ENCODE results near the gene ULK3.
A peak's percentile ranks its signal among the peaks of the same experiment; 100 is the strongest.

The ULK3 gene

DNA sequence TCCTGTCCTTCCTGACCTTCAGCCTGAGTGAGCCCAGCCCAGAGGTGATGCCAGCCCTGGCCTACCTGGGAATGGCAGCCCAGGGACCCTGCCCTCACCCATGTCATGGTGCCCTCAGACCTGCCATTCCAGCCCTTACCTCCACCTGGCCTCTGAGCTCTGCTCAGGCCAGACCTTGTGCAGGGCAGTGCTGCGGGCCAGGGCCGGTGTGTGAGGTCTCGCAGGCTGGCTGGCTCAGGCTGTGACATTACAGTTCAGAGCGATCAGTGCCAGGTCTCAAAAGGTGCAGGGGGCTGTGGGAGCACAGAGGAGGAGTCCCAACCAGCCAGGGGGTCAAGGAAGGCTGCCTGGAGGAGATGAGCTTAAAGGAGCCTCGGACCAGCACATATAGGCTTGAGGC, 22.9 kb downstream of the ULK3 start:
- no peak for DNase-seq

DNA sequence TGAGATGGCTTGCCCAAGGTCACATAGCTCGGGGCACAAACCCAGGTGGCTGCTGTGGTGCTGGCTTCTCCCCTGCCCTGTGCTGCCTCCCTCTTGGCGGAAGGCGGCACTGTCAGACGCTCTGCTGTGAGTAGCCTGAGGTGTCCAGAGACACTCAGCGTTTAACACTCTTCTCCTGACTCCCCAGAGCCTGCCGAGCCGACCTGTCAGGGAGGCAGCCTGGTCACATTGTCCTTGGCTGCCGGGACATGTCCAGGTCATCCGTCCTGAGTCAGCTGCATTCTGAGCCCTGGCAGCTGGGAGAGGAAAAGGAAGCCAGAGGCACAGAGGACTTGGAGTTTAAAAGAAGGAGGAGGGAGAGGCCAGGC, 25.6 kb downstream of the ULK3 start:
- DNase-seq = no peak

- DNase-seq = no peak
Measured at GRCh38 chr15:74816624-74817369, 26.2 kb downstream of the ULK3 start.

DNA sequence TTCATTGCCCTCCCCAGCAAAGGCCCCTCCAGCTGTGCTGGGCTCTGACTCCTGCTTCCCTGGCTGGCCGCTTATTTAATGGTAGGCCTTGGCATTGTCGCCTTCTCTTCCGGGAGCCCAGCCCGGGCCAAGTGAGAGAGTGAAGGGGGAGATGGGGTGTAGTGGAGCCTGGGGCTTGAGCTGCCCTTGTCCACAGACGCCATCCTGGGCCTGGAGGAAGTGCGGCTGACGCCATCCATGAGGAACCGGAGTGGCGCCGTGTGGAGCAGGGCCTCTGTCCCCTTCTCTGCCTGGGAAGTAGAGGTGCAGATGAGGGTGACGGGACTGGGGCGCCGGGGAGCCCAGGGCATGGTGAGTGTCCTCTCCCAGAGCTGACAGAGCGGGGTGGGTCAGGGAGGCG, 27.0 kb downstream of the ULK3 start:
- no peak for DNase-seq

GRCh38 chr15:74815121-74815934, 27.6 kb downstream of the ULK3 start:
- DNase-seq = no peak

- DNase-seq = no peak
Measured at GRCh38 chr15:74812533-74812932, 30.4 kb downstream of the ULK3 start, which contains the start of gene LMAN1L. LMAN1L (plus strand) TSS chr15:74812835; CDS start chr15:74812855, 20 bp downstream.

DNA sequence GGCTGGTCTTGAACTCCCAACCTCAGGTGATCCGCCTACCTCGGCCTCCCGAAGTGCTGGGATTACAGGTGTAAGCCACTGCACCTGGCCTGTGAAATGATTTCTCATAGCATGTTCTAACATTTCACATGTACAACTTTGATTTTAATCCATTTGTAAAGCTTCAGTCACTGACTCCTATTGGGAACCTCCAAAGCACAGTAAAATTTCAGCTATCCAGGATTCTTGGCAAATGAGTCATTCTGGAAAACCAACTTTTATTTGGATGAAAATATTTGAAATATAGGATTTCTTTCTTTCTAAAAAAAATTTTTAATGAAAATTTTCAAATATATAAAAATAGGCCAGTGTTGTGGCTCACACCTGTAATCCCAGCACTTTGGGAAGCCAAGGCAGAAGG, 33.0 kb downstream of the ULK3 start:
- DNase-seq = no peak

DNA sequence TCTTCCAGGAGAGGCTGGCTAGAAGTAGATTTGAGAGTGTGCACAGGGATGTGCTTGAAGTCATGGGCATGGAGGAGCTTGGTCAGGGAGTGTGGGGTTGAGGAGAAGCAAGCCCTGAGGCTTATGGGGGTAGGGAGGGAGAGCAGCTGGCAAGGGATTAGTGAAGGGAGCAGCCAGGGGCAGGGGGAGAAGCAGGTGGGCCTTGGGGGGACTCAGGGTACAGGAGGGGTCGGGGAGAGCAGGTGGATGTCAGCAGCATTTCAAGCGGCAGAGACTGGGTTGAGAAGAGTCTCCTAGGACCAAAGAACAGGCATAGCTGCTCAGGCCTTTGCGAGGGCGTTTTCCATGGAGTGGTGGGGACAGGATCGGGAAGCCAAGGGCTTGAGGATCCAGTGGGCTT, 33.7 kb downstream of the ULK3 start:
- DNase-seq = no peak

DNA sequence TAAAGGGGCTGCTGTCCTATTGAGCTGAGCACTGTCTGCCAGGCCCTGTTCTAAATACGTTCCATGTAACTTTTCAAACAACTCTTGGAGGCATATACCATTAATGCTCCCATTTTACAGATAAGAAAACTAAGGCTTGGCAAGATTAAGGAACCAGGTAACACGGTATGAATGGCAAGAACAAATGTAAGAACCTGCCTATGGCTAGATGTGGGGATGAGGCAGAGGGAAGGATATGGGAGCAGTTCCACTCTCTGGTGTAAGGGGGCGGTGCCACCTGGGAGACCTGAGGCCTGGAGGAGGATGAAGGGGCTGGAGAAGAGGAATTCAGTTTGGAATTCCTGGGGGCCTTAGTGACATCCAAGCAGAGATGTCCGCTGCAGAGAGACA, 34.1 kb downstream of the ULK3 start:
- no peak for DNase-seq

- DNase-seq = no peak
Measured at GRCh38 chr15:74808078-74808839, 34.7 kb downstream of the ULK3 start.

DNA sequence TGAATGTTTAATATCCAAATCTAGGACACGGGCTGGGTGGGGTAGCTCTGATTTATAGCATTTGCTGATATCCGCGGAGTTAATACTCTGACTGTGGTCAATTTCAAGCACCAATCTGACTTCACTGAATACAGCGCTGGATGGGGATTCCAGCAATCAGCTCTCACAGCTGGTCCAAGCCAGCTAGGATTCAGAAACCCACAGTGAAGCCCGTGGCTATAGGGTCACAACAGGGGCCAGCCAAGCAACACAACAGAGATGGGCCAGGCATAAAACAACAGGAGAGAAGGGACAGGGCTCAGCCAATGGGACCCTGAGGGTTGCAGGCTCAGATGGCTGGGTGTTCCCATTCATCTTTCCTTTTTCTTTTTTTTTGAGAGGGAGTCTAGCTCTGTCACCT, 35.7 kb downstream of the ULK3 start:
- DNase-seq = no peak

DNA sequence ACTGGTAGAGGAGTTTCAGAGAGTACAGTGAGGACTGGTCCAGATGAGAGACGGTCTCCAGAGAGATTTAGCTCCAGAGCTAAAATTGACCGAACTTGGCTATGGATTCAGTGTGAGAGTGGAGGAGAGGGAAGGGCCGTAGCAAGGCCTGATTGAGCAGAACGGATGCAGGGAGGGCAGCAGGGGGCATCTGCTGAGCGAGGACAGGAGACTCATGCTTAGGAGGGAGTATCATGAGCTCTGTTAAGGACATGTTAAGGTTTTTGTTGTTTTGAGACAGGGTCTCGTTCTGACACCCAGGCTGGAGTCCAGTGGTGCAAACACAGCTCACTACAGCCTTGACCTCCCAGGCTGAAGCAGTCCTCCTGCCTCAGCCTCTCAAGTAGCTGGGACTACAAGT, 38.0 kb downstream of the ULK3 start:
- no peak for DNase-seq

DNA sequence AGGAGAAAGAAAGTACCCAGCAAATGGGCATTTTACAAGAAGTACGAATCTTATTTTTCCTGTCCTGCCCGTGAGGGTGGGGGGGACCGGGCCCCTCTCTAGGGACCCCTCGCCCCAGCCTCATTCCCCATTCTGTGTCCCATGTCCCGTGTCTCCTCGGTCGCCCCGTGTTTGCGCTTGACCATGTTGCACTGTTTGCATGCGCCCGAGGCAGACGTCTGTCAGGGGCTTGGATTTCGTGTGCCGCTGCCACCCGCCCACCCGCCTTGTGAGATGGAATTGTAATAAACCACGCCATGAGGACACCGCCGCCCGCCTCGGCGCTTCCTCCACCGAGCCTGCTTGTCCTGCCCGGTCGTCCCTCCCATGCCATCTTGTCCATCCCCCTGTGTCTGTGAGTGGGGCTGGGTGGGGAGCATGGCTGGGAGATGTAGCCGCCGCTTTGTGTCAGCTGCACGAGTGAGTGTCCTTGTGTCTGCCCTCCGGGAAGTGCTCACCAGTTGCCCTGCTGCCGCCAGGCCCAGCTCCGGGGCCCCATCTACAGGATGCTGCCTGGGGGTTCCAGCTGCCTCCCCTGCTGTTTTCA, 40.0 kb downstream of the ULK3 start:
- no peak for DNase-seq

- no peak for DNase-seq
Measured at GRCh38 chr15:74802290-74802689, 40.7 kb downstream of the ULK3 start.

DNA sequence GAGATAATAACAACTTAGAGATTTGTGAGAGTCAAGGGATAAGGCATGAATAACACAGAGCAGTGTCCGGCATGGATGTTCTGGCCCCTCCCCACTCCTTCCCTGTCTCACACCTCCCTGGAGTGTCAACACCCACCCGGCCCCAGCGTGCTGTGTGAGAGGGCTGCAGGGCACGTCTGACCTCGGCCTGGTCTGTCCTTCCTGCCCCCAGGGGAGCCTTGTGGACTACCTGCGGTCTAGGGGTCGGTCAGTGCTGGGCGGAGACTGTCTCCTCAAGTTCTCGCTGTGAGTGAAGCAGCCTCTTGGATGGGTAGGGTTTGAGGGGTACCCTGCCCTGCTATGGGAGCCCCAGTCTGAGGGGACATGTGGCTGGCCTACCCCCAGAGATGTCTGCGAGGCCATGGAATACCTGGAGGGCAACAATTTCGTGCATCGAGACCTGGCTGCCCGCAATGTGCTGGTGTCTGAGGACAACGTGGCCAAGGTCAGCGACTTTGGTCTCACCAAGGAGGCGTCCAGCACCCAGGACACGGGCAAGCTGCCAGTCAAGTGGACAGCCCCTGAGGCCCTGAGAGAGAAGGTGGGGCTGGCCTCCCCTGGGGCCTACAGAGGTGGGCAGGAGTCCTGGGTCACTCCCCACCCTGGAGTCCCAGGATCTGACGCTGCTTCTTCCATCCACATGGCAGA, 41.5 kb downstream of the ULK3 start:
- no peak for DNase-seq

GRCh38 chr15:74800559-74801094, 42.3 kb downstream of the ULK3 start:
- no peak for DNase-seq

DNA sequence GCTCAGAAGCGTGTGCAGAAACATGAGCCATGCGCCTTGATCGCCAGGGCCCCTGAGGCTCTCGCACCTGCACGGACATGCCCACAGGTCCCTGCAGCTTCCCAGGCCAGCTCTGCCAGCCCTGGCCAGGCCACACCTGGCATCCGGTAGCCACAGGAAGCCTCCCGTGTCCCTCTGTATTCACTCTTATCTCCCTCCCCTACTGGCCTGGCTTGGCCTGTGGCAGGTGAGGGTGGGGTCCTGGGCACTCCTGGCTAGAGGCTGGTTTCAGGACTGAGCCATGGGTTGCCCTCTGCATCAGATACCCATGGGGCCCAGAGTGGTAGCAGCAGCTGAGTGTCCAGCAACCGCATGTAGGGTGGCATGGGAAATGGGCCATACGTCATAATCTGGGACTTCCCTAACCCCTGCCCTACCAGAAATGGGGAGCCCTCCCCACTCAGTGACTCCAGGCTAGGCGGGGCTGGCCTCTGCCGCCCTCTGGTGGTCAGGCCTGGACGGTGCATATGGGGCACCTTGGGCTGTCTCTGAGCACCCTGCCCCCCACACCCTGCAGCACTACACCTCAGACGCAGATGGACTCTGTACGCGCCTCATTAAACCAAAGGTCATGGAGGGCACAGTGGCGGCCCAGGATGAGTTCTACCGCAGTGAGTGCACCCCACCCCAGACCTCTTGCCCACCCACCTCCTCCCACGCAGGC, 42.9 kb downstream of the ULK3 start:
- DNase-seq = peak; percentile 90

DNA sequence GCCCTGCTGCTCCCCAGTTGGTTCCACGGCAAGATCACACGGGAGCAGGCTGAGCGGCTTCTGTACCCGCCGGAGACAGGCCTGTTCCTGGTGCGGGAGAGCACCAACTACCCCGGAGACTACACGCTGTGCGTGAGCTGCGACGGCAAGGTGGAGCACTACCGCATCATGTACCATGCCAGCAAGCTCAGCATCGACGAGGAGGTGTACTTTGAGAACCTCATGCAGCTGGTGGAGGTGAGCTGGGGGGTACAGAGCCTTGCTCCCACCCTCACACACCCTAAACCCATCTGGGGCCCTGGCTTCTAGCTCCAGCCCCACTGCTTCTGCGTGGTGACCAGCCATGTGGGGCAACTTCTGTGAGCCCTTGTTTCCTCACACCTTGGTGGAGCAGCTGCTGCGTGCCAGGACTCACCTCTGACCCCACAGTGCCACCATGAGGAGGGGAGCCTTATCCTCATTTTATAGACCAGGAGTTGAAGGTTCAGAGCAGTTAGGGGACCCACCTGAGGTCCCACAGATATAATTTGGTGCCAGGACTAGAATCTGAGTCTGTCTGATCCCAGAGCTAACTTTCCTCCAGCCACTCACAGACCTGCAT, 43.6 kb downstream of the ULK3 start:
- DNase-seq = peak; percentile 53

DNA sequence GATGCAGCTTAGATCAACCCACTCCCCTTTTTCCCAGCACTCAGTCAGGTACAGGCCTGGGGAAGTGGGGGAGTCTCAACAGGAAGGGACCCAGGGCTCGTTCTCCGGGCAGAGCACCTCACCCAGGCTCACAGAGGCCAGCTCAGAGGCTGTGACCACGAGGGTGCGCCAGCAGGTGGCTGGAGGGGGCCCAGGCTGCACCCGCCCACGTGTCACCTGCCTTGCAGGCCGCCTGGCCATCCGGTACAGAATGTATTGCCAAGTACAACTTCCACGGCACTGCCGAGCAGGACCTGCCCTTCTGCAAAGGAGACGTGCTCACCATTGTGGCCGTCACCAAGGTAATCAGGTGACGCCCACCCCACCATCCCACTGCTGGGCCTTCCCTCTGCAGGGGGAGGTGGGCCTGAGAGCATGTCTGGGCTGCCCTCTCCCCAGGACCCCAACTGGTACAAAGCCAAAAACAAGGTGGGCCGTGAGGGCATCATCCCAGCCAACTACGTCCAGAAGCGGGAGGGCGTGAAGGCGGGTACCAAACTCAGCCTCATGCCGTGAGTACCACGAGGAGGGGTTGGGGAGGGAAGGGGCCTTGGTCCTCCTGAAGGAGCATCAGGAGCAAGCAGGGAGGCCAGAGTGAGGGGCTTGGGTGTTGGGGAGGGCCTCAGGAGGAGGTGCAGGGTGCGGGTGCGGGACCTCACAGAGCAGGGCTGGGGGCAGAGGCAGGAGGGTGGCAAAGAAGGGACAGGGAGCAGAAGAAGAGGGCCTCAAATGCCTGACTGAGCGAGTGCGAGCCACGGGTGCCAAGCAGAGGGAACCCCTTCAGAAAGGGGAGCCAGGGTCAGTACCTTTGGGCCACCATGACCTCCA, 44.3 kb downstream of the ULK3 start:
- no peak for DNase-seq

DNA sequence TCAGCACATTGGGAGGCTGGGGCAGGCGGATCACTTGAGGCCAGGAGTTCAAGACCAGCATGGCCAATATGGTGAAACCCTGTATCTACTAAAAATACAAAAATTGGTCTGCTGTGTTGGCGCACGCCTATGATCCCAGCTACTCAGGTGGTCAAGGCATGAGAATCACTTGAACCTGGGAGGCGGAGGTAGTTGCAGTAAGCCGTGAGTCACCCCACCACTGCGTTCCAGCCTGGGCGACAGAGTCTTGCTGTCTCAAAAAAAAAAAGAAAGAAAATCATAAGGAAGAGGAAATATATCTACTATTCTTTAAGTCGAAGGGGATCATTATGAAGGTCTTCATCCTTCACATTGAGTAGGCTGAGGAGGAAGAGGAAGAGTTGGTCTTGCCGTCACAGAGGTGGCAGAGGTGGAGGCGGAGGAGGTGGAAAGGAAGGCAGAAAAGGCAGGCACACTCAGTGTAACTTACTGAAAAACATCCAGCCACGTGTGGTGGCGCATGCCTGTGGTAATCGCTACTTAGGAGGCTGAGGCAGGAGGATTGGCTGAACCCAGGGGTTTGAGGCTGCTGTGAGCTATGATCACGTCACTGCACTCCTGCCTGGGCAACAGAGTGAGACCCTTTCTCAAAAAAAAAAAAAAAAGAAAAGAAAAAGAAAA, 46.9 kb downstream of the ULK3 start:
- DNase-seq = peak; percentile 50
